MM.1S (cell line): ENCODE results near the gene CCDC158.

Source experiments
- EZH2 ChIP-seq: fragments of 300-600 bp; sonication (generic); optimal IDR thresholded peaks from 2 replicates; pipeline ENCODE3; 2017; ENCODE audit warnings: low read depth, mild to moderate bottlenecking, antibody characterized with exemption, low read length, mixed read lengths
- TF ChIP-seq, protein P1 (sequence below): fragments of 300-600 bp; sonication (generic); IDR thresholded peaks from 2 replicates; pipeline ENCODE4 v1.5.1; 2016; ENCODE audit warnings: antibody characterized with exemption, low read length, mixed read lengths

GRCh38 chr4:76439491-76439890 is 18.6 kb upstream of the CCDC158 start:
- TF ChIP-seq, protein P1, sequence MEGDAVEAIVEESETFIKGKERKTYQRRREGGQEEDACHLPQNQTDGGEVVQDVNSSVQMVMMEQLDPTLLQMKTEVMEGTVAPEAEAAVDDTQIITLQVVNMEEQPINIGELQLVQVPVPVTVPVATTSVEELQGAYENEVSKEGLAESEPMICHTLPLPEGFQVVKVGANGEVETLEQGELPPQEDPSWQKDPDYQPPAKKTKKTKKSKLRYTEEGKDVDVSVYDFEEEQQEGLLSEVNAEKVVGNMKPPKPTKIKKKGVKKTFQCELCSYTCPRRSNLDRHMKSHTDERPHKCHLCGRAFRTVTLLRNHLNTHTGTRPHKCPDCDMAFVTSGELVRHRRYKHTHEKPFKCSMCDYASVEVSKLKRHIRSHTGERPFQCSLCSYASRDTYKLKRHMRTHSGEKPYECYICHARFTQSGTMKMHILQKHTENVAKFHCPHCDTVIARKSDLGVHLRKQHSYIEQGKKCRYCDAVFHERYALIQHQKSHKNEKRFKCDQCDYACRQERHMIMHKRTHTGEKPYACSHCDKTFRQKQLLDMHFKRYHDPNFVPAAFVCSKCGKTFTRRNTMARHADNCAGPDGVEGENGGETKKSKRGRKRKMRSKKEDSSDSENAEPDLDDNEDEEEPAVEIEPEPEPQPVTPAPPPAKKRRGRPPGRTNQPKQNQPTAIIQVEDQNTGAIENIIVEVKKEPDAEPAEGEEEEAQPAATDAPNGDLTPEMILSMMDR: no peak
- no peak for TF ChIP-seq EZH2
